GM21737 (cell line): ENCODE results near the gene RPL36.
"Not testable (repeated sequence)": the region's sequence is repeated elsewhere in the genome, so short reads cannot be mapped to it uniquely, and the experiment has no call there.

Source experiments
- ATAC-seq: cut with Tn5 transposase; IDR thresholded peaks from one replicate; pipeline ENCODE4 v1.9.1; 2021; ENCODE audit warnings: mild to moderate bottlenecking, moderate library complexity; ENCODE audit not compliant: unreplicated experiment

Gene RPL36

GRCh38 chr19:5703819-5704818 is 14.0 kb downstream of the RPL36 start:
- ATAC-seq = no peak

- ATAC-seq = no peak
These were observed 15.5 kb downstream of the RPL36 start for GRCh38 chr19:5705552-5705951.

GRCh38 chr19:5706876-5707573 is 16.9 kb downstream of the RPL36 start:
- ATAC-seq = no peak

GRCh38 chr19:5707576-5708575 is 17.8 kb downstream of the RPL36 start:
- no peak for ATAC-seq

GRCh38 chr19:5711025-5711424 is 20.9 kb downstream of the RPL36 start:
- ATAC-seq = no peak

GRCh38 chr19:5711713-5712161 is 21.6 kb downstream of the RPL36 start:
- ATAC-seq = no peak

GRCh38 chr19:5713228-5713627 is 23.1 kb downstream of the RPL36 start:
- ATAC-seq = no peak

- no peak for ATAC-seq
These were observed 24.7 kb downstream of the RPL36 start for GRCh38 chr19:5714816-5715215.

- no peak for ATAC-seq
These were observed 27.3 kb downstream of the RPL36 start for GRCh38 chr19:5717215-5717935.

GRCh38 chr19:5718037-5718578 is 28.0 kb downstream of the RPL36 start:
- ATAC-seq = no peak

- no peak for ATAC-seq
These were observed 28.6 kb downstream of the RPL36 start for GRCh38 chr19:5718579-5719273.

GRCh38 chr19:5719274-5719960 is 29.3 kb downstream of the RPL36 start:
- peak; percentile 9 for ATAC-seq

- ATAC-seq = peak; percentile 80
These were observed 30.1 kb downstream of the RPL36 start, which contains the start of the genes CATSPERD and LONP1 for GRCh38 chr19:5719961-5720790. TSS of gene CATSPERD (plus strand) at chr19:5720637. CDS start at chr19:5720738, 101 bp downstream. TSS of gene LONP1 (minus strand) at chr19:5720146. CDS start at chr19:5720132, 14 bp downstream.

- ATAC-seq = no peak
These were observed 37.5 kb downstream of the RPL36 start for GRCh38 chr19:5727453-5728050.

GRCh38 chr19:5733172-5733571 is 43.1 kb downstream of the RPL36 start:
- not testable (repeated sequence) for ATAC-seq

GRCh38 chr19:5738423-5738822 is 48.3 kb downstream of the RPL36 start:
- no peak for ATAC-seq
